IPS-15b (cell line): ENCODE results near the gene SVEP1.
"Not testable (repeated sequence)": the region's sequence is repeated elsewhere in the genome, so short reads cannot be mapped to it uniquely, and the experiment has no call there.

Experiments
- H3K27me3 ChIP-seq: one replicate; pipeline ENCODE4 v1.6.1; 2013; ENCODE audit warnings: low read length; ENCODE audit not compliant: control insufficient read depth, insufficient read depth
- H3K36me3 ChIP-seq: one replicate; pipeline ENCODE4 v1.6.1; 2013; ENCODE audit warnings: low read length; ENCODE audit not compliant: control insufficient read depth, insufficient read depth
- H3K4me1 ChIP-seq: one replicate; pipeline ENCODE4 v1.6.1; 2013; ENCODE audit warnings: mild to moderate bottlenecking, low read length; ENCODE audit not compliant: control insufficient read depth, insufficient read depth
- H3K4me3 ChIP-seq: one replicate; pipeline ENCODE4 v1.5.1; 2013; ENCODE audit warnings: low read depth, low read length
- H3K9ac ChIP-seq: one replicate; pipeline ENCODE4 v1.6.1; 2013; ENCODE audit warnings: low read depth, mild to moderate bottlenecking, low read length
- H3K9me3 ChIP-seq: one replicate; pipeline ENCODE4 v1.6.1; 2013; ENCODE audit warnings: mild to moderate bottlenecking, low read length; ENCODE audit not compliant: control insufficient read depth, insufficient read depth

SVEP1 gene

DNA sequence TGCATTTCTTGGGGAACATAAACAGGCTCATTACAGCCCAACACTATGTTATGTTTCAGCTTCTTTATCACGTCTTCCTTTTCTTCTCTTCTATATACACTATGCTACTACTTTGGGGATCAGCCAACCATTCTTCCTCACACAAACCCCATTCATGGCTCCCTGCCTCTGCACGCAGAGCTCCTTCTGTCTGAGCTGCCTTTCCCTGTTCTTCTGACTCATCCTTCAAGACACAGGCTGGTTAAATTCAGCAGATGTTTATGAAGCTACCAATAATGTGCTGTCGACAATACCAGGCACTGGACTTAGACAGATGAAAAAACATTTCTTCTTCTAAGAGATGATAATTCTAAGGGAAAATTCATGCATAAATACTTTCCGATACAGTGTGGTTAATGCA lies 139.4 kb downstream of the SVEP1 start:
- Histone ChIP-seq H3K4me1 (no peaks in the 10 kb centered on the region), H3K36me3 (no peaks in the 10 kb centered on the region), H3K27me3 (no peaks in the 10 kb centered on the region), H3K4me3 (no peak overlapping the region), H3K9ac (no peak overlapping the region), H3K9me3 (no peaks in the 10 kb centered on the region)

DNA sequence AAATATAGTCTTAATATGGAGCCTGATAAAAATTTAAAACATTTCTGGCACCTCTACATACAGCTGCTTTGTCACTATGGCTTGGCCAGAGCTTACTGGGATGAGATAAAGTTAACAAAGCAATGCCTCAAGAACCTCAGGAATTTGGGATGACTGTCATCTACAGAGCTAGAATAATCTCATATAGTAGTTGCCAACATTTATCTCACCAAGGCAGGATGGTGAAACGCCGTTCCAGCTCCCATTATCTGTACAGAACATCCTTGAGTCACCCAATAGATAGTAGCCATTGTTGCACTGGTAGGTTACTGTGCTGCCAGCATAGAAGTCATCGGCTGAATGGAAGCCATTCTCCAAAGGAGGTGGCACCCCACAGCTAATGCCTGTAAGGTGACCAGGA lies 147.3 kb downstream of the SVEP1 start:
- Histone ChIP-seq H3K4me3 (no peak overlapping the region), H3K27me3 (no peaks in the 10 kb centered on the region), H3K9me3 (no peaks in the 10 kb centered on the region), H3K4me1 (no peaks in the 10 kb centered on the region), H3K9ac (no peak overlapping the region), H3K36me3 (no peaks in the 10 kb centered on the region)

DNA sequence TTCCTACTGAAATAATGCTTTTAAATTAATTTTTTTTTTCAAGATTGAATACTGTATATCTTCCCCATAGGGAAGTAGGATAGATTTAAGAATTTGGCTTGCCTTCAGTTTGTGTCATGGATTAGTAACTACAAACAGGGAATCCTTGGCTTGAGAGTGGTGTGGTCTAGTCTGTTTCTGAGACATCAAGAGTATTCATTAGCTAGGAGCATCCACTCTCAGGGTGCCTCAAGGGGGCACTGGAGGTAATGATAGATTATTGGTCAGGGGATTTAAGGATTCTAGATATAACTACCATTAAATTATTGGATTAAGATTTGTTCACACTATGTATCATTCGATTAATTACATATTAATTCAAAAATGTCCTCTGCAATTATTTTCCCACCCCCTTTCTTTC lies 150.1 kb downstream of the SVEP1 start:
- no peaks in the 10 kb centered on the region for H3K4me1 ChIP-seq
- H3K9me3 ChIP-seq, result no peaks in the 10 kb centered on the region
- H3K36me3 ChIP-seq, result no peaks in the 10 kb centered on the region
- no peaks in the 10 kb centered on the region for H3K27me3 ChIP-seq
- no peak overlapping the region for H3K9ac ChIP-seq
- no peak overlapping the region for H3K4me3 ChIP-seq

DNA sequence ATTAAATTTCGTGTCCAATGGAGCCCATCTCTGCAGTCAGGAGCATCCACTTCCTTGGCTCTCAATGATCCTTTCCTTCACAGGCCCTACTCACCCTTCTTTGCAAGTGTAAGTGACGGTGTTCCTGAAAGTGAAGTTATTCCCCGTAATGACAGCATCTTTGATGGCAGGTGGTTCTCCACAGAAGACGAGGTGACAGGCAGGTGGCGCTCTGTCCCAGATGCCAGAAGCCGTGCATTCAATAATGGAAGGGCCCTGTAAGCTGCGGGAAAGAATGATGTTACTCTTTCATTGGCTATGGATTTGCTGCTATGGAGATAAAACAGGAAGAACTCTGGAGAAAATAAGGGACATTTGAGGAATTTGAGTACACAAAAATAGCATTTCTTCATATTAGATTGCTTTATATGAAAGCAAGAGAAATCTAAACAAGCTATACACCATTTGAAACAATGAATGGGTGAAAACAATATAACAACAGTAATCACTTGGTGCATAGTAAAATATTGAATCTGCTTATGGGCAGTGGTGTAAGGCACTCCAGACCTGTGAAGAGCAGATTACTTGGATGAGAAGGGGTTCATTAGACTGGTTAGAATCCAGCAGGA lies 151.9 kb downstream of the SVEP1 start:
- no peaks in the 10 kb centered on the region for H3K9me3 ChIP-seq
- H3K9ac ChIP-seq, result no peak overlapping the region
- H3K27me3 ChIP-seq, result no peaks in the 10 kb centered on the region
- no peaks in the 10 kb centered on the region for H3K36me3 ChIP-seq
- no peak overlapping the region for H3K4me3 ChIP-seq
- no peaks in the 10 kb centered on the region for H3K4me1 ChIP-seq

DNA sequence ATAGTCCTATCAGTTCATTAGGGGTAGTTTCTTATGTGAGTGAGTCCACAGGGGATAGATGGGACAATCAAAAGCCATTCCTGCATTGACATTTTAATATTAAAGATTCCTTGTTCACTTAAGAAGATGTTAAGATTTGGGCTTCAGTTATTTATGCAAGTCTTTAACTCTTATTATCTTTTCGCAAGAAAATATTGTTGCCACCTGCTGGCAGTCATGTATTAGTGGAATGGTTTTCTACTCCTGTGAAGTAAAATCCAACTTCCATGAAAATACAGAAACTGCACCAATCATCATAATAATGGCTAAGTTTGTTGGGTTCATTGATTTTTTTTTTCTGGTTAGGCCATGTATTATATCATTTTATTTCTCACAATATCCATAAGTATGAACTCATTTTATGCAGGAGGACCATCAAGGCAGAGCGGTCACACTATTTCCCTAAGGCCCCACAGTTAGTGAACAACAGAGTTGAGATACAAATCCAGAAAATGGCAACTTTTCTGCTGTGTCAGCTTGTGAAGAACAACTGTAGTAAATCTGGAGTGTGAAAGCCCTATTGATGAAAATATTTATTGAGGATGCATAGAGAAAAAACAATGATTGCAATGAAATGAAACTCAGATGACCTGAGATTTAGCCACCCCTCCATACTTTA lies 153.4 kb downstream of the SVEP1 start:
- Histone ChIP-seq H3K9ac (no peak overlapping the region), H3K9me3 (no peaks in the 10 kb centered on the region), H3K27me3 (no peaks in the 10 kb centered on the region), H3K4me1 (no peaks in the 10 kb centered on the region), H3K4me3 (no peak overlapping the region), H3K36me3 (no peaks in the 10 kb centered on the region)

DNA sequence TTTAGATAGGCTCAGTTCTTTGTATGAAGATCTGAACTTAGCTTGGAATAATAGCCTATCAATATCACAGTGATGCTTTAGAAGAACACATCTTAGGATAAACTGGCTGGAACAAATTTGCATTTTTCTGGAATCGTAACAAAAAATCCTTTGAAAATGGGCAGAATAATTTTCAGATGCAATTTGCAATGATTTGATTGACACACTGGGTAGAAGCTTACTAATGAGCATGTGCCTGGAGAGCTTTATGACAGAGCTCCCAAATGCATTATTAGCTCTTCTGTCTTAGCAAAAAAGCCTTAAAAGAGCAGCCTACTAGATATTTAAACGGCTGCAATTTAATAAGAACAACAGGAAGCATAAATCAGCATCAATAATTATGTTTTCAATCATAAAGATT lies 165.1 kb downstream of the SVEP1 start:
- no peaks in the 10 kb centered on the region for H3K4me1 ChIP-seq
- no peaks in the 10 kb centered on the region for H3K27me3 ChIP-seq
- H3K36me3 ChIP-seq, result no peaks in the 10 kb centered on the region
- no peak overlapping the region for H3K4me3 ChIP-seq
- H3K9ac ChIP-seq, result no peak overlapping the region
- no peaks in the 10 kb centered on the region for H3K9me3 ChIP-seq

DNA sequence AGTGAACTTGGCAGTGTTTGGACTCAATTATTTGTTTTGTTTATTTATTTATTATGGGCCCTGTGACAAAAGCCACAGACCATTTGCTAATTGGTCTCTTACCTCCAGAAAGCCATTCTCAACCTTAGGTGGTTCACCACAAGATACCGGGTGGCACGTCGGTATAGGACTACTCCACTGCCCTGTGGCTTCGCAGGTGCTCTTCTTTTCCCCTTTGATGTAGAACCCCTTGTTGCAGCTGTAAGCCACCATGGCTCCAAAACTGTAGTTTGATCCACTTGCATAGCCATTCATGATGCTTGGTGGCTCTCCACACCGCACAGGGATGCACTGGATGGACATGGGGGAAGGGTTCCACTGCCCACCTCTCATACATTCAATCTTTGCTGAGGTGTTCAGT lies 168.6 kb downstream of the SVEP1 start:
- Histone ChIP-seq H3K4me3 (no peak overlapping the region), H3K4me1 (no peaks in the 10 kb centered on the region), H3K27me3 (no peaks in the 10 kb centered on the region), H3K9me3 (no peaks in the 10 kb centered on the region), H3K36me3 (no peaks in the 10 kb centered on the region), H3K9ac (no peak overlapping the region)

DNA sequence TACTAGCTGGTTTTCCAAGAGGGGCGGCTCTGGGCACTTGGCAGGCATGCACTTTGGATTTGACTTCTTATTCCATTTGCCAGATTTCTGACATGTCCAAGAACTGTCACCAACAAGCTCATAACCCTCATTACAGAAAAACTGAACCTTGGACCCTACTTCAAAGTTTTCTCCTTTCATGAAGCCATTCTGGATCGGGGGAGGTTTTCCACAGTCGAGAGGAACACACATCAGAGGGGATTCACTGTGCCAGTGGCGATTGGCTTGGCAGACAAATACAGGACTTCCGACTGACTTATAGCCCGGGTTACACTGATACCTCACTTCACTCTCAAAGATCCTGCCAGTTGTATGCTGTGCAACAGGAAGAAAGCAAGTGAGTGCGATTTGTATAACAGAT lies 170.9 kb downstream of the SVEP1 start:
- Histone ChIP-seq H3K9me3 (no peaks in the 10 kb centered on the region), H3K36me3 (no peaks in the 10 kb centered on the region), H3K9ac (no peak overlapping the region)

DNA sequence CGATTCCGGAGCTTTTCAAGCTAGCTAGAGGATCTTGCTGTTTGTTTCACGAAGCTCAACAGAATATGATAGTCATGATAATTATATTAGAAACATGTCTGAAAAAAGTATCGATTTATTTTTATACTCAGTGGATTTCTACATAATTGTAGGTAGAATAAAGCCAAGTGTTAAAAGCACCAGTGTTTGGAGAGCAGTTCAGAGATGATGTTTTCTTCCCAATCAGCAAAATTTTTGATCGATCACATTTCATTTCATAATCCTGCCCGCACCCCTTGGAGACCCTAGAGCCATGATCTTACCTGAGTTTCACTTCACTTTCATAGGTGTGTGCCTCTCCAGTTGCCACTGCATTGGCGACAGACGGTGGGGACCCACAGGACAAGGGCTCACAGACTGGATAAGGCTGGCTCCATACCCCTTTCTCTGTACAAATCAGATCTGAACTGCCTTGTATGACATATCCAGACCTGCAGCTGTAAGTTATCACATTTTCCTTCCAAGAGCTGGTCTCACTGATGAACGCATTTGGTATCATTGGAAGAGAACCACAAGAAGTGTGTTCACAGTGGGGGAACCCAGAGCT lies 173.6 kb downstream of the SVEP1 start:
- Histone ChIP-seq H3K27me3 (no peaks in the 10 kb centered on the region), H3K36me3 (no peaks in the 10 kb centered on the region)

More for the DNA sequence above, 170.9 kb downstream of the SVEP1 start:
- H3K4me3 ChIP-seq, result no peak overlapping the region
- H3K27me3 ChIP-seq, result no peaks in the 10 kb centered on the region
- no peaks in the 10 kb centered on the region for H3K4me1 ChIP-seq

DNA sequence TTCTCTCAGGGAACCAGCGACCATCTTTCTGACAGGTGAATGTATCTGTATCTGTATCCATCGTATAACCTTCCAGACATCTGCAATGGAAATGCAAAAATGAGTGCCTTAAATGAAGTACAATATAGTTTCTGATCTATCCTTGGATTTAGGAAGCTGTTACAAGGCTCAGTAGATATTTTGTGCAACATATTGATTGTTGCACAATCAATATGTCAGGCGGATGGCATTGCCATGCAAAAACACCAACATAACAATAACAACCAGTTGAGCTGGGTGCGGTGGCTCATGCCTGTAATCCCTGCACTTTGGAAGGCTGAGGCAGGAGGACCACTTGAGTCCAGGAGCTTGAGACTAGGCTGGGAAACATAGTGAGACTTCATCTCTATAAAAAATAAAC lies 175.1 kb downstream of the SVEP1 start:
- Histone ChIP-seq H3K4me1 (no peaks in the 10 kb centered on the region), H3K9me3 (no peaks in the 10 kb centered on the region), H3K9ac (no peak overlapping the region), H3K27me3 (no peaks in the 10 kb centered on the region), H3K36me3 (no peaks in the 10 kb centered on the region), H3K4me3 (no peak overlapping the region)

More for the DNA sequence above, 173.6 kb downstream of the SVEP1 start:
- no peaks in the 10 kb centered on the region for H3K4me1 ChIP-seq
- no peak overlapping the region for H3K4me3 ChIP-seq
- no peaks in the 10 kb centered on the region for H3K9me3 ChIP-seq
- H3K9ac ChIP-seq, result no peak overlapping the region

DNA sequence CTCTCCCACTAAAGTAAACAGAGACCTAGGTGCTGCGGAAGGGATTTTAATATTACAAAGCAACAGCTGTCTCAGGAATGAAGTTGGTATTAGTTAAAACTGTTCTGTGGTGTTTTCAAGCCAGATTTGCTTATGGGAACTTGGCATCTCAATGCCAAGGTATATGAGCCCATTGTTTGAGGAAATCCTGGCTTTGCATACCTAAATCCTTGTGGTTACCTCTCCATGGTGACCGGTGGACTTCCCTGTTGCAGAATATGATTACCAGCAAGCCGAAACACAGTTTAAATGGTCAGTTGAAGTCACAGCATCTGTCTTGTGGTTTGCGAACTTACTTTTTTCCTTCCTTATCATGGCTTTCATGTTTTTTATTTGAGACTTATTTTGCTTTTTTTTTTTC lies 179.6 kb downstream of the SVEP1 start:
- Histone ChIP-seq H3K9ac (no peak overlapping the region), H3K4me3 (no peak overlapping the region), H3K4me1 (no peaks in the 10 kb centered on the region), H3K9me3 (no peaks in the 10 kb centered on the region), H3K27me3 (no peaks in the 10 kb centered on the region), H3K36me3 (no peaks in the 10 kb centered on the region)

DNA sequence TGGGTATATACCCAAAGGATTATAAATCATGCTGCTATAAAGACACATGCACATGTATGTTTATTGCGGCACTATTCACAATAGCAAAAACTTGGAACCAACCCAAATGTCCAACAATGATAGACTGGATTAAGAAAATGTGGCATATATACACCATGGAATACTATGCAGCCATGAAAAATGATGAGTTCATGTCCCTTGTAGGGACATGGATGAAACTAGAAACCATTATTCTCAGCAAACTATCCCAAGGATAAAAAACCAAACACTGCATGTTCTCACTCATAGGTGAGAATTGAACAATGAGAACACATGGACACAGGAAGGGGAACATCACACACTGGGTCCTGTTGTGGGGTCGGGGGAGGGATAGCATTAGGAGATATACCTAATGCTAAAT lies 180.5 kb downstream of the SVEP1 start:
- H3K4me3 ChIP-seq, H3K9me3 ChIP-seq, H3K4me1 ChIP-seq, H3K27me3 ChIP-seq, H3K36me3 ChIP-seq, H3K9ac ChIP-seq: not testable (repeated sequence)
